Measurements from ENCODE around the gene TTLL1. TPM values are rescaled to one million over a fixed set of nuclear protein-coding genes. Genes with fewer than 3 reads are reported as not detected.

TTLL1 gene
- total RNA-seq, 4 donors from 2014 or later: 1.6 to 5.6 (median 4.1) TPM

DNA sequence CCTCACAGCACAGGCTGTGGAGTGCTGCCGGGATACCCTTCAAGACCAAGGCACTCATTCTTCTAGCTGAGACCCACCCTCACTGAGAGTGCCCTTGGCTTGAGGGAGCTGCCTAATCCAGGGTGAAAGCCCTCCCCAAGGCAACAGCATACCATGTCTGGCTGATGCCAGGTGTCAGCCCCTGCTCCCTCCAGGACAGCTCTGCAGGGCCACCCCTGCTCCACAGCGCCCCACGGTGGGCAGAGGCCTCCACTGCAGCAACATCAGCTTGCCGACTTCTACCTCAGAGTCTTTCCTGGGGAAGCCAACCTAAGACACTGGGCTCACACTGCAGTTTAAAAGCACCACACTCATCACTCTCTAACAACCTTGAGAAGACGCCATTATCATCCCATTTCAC, 29.0 kb downstream of the TTLL1 start:
- TF ChIP-seq, protein P1, sequence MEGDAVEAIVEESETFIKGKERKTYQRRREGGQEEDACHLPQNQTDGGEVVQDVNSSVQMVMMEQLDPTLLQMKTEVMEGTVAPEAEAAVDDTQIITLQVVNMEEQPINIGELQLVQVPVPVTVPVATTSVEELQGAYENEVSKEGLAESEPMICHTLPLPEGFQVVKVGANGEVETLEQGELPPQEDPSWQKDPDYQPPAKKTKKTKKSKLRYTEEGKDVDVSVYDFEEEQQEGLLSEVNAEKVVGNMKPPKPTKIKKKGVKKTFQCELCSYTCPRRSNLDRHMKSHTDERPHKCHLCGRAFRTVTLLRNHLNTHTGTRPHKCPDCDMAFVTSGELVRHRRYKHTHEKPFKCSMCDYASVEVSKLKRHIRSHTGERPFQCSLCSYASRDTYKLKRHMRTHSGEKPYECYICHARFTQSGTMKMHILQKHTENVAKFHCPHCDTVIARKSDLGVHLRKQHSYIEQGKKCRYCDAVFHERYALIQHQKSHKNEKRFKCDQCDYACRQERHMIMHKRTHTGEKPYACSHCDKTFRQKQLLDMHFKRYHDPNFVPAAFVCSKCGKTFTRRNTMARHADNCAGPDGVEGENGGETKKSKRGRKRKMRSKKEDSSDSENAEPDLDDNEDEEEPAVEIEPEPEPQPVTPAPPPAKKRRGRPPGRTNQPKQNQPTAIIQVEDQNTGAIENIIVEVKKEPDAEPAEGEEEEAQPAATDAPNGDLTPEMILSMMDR (IDR thresholded peaks at IDR 0.05; ENCODE audit: low read depth): no peak

DNA sequence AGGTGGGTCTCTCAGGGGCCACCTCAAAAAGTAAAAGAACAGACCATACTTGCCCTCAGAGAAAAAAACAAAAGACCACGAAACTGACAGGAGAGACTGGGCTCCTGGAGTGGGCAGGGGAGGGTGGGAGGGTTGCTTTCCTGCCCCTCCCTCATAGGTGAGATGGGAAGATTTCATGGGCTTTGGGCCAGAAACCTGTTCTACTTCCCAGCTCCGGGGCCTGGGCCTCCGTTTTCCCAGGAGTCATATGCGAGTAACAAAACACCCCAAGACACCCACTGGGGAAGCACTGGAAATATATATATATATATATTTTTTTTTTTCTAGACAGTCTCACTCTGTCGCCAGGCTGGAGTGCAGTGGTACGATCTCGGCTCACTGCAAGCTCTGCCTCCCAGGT, 31.6 kb downstream of the TTLL1 start:
- TF ChIP-seq, protein P1 (IDR thresholded peaks at IDR 0.05; ENCODE audit: low read depth): no peak

DNA sequence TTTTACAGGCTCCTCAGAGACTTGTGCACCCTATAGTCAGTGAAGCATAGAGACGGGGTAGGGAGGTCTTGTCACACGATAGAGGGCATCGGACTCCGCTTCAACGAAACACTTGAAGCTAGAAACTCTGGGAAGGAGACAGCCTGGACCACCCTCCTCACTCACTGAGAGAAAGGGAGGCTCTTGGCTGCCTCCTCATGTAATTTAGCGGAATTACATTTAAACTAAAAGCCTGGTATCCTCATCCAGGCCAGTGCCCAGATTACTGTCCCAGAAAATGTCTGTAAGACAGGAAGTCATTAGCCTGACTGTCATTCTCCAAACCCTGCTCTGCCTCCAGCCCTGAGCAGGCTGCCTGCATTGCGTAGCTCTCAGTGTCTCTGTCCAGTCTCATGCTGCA, 36.0 kb downstream of the TTLL1 start:
- TF ChIP-seq, protein P1 (IDR thresholded peaks at IDR 0.05; ENCODE audit: low read depth): no peak

DNA sequence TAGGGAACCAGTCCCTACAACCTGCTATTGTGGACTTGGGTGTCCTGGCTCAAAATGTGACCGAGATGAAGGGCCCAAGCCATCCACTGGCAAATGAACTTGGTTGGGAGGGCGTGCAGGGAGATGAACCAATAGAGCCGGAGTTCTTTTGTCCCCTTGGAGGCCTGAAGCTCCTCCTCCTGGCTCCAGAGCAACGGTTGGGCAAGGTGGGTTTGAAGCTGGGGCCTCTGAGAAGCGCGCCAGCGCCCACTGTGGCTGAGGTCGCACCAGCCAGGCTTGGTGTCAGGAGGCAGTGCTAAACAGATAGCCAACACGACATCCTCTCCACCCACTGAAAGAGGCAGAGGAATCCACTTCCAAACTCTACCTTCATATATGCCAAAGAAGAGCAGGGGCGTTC, 38.2 kb downstream of the TTLL1 start:
- TF ChIP-seq, protein P1 (IDR thresholded peaks at IDR 0.05; ENCODE audit: low read depth): no peak

DNA sequence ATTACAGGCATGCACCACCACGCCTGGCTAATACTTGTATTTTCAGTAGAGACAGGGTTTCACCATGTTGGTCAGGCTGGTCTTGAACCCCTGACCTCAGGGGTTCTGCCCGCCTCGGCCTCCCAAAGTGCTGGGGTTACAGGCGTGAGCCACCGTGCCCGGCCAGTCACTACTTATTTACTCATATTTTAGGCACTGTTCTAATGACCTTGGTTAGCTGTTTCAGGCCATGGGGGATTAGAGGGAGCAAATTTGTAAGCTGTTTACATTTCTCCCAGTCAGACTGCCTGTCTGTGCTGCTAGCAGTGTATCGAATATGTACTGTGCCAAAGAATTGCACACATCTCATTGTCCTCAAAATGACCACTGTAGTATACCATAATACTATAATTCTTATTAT, 41.6 kb downstream of the TTLL1 start:
- TF ChIP-seq, protein P1 (IDR thresholded peaks at IDR 0.05; ENCODE audit: low read depth): no peak

DNA sequence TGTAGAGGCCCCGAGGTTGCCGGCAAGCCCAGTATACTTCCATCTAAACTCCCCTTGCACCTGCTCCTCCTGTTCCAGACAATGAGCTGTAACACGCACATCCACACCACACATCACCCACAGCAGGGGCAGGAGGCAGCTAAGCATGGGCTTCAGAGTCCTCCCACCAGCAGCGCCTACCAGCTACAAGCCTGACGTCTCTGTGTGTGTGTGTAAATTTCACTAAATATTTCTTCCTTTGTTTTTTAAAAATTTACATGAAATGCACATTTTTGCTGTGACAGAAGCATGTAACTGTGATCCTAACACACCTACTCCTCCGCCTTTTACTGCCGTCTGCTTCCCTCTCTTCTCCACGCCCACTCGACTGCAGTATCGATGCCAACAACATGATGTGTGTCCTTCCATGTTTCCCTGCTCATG, 44.9 kb downstream of the TTLL1 start:
- TF ChIP-seq, protein P1 (IDR thresholded peaks at IDR 0.05; ENCODE audit: low read depth): no peak

DNA sequence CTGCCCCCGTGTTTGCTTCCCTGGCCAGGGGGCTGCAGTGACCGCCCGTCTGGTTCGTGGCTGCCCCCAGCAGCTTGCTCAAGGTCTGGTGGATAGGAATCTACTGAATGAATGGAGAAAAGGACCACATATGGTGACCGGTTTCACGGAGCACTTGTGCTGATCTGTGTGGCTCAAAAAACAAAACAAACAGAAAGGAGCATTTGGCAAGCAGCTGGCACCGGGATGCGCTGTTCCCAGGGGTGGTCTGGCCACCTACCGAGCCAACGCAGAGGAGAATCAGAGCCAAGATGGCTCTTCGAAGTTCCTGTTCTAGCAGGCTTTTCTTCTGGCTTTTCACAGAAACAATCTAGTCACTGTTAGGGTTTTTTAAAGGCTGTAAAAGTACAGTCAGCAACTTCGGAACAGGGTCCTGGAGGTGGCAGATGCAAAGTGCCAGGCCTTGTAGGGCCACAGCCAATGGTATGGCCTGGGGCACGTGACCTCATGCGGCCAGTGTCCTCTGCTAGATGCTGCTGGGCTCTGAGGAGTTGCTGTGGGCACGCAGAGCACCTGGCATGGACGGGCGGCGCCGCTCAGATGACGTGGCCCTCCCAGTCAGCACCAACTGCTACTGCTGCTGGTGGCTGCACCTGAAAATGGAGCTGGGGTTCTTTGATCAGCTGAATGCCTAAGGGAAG, 47.0 kb downstream of the TTLL1 start:
- TF ChIP-seq, protein P1 (IDR thresholded peaks at IDR 0.05; ENCODE audit: low read depth): no peak
